HepG2 (cell line): Measurements from ENCODE around the gene LRRC45. TPM values are rescaled to one million over a fixed set of nuclear protein-coding genes. Genes with fewer than 3 reads are reported as not detected.

Source experiments
- ATAC-seq: fragments of 200-7000 bp; cut with Tn5 transposase; 3 replicates; pipeline ENCODE4 v1.9.1; 2020; ENCODE audit warnings: mild to moderate bottlenecking, moderate library complexity
- BruUV-seq: library from RNA; stranded (reverse); fragments of 400-500 nt; replicated peaks from 2 replicates; lab custom pipeline; 2021; lab: Mats Ljungman, UMichigan
- CTCF ChIA-PET: fragments of 300-600 bp; formaldehyde crosslinking; extraction: SDS; loops from one replicate; lab custom pipeline; 2021; ENCODE audit warnings: low total read pairs, inconsistent platforms, low intra/inter-chr PET ratio; lab: Yijun Ruan, JAX
- POLR2A ChIA-PET: fragments of 350-600 bp; sonication (Branson Sonifier 250); formaldehyde crosslinking; loops from one replicate; lab custom pipeline; 2020; ENCODE audit warnings: antibody characterized with exemption, inconsistent platforms; lab: Yijun Ruan, JAX
- DNase-seq: peaks from one replicate; pipeline ENCODE4 v3.0.0-alpha.2; 2015; ENCODE audit warnings: low spot score
- FAIRE-seq: peaks from 3 replicates; lab custom pipeline; 2011; peaks lifted over from hg19 to GRCh38; lab: Jason Lieb, UNC
- H2AFZ ChIP-seq: one replicate; pipeline ENCODE4 v1.6.1; 2011; ENCODE audit warnings: low read length, inconsistent platforms
- H3K27ac ChIP-seq: fragments of 300-600 bp; 3 replicates; pipeline ENCODE4 v1.8.0; 2011; ENCODE audit warnings: mixed run types, mild to moderate bottlenecking, mixed read lengths, low read length, inconsistent platforms; ENCODE audit not compliant: insufficient read depth; ENCODE audit errors: extremely low read length
- H3K27me3 ChIP-seq, 2 experiments: fragments of 200-600 bp in 1 of 2; 2 replicates in 1 of 2; 3 replicates in 1 of 2; pipeline versions ENCODE4 v1.6.0 to v1.8.0; 2011; ENCODE audit warnings: low read length in 2 of 2, mild to moderate bottlenecking in 2 of 2, moderate library complexity in 2 of 2, inconsistent platforms in 1 of 2; ENCODE audit not compliant: insufficient read depth in 2 of 2, control insufficient read depth in 1 of 2
- H3K36me3 ChIP-seq, 2 experiments: fragments of 200-600 bp in 1 of 2; replicated peaks in 1 of 2; 2 replicates in 1 of 2; 3 replicates in 1 of 2; pipeline versions ENCODE4 v1.5.1 to v1.8.0; 2011; ENCODE audit warnings: low read length in 2 of 2, inconsistent platforms in 1 of 2; ENCODE audit not compliant: insufficient read depth in 2 of 2, control insufficient read depth in 1 of 2
- H3K4me1 ChIP-seq: 2 replicates; pipeline ENCODE4 v1.5.1; 2012; ENCODE audit warnings: low read length, inconsistent platforms; ENCODE audit not compliant: insufficient read depth
- H3K4me2 ChIP-seq: 2 replicates; pipeline ENCODE4 v1.6.0; 2011; ENCODE audit warnings: low read depth, low read length, inconsistent platforms
- H3K4me3 ChIP-seq, 3 experiments: fragments of 200-600 bp in 1 of 3; sonication (generic), shearing (Covaris generic) in 1 of 3; replicated peaks in 1 of 3; 2 replicates each; pipeline ENCODE4 v1.5.1; 2011 to 2016; ENCODE audit warnings: low read length in 3 of 3, inconsistent platforms in 2 of 3, low read depth in 2 of 3, mild to moderate bottlenecking in 2 of 3, control low read depth in 1 of 3, mixed read lengths in 1 of 3; ENCODE audit not compliant: insufficient read depth in 1 of 3
- H3K79me2 ChIP-seq: one replicate; pipeline ENCODE4 v1.6.1; 2011; ENCODE audit warnings: low read length, inconsistent platforms; ENCODE audit not compliant: insufficient read depth
- H3K9ac ChIP-seq: 2 replicates; pipeline ENCODE4 v1.6.0; 2011; ENCODE audit warnings: mild to moderate bottlenecking, low read depth, low read length, inconsistent platforms; ENCODE audit not compliant: insufficient read depth
- H3K9me3 ChIP-seq: 2 replicates; pipeline ENCODE4 v1.5.1; 2012; ENCODE audit warnings: mild to moderate bottlenecking, low read length
- H4K20me1 ChIP-seq: 2 replicates; pipeline ENCODE4 v1.6.0; 2011; ENCODE audit warnings: inconsistent platforms, mild to moderate bottlenecking, low read length, moderate library complexity; ENCODE audit not compliant: insufficient read depth
- ARNT ChIP-seq: fragments of 450-650 bp; IDR thresholded peaks from 2 replicates; pipeline ENCODE4 v1.6.1; 2017
- FOXP4 ChIP-seq: sonication (generic); formaldehyde crosslinking; IDR thresholded peaks from 2 replicates; pipeline ENCODE4 v1.4.0; 2020; ENCODE audit warnings: missing genetic modification reagents
- HNRNPK ChIP-seq: fragments of 200-400 bp; formaldehyde crosslinking; IDR thresholded peaks from 2 replicates; pipeline ENCODE4 v1.6.1; 2018; ENCODE audit warnings: low read length, low read depth, moderate library complexity, mild to moderate bottlenecking; ENCODE audit not compliant: poor library complexity, severe bottlenecking
- ZFYVE20 ChIP-seq: sonication (generic); formaldehyde crosslinking; IDR thresholded peaks from 2 replicates; pipeline ENCODE4 v1.8.0; 2023; ENCODE audit warnings: low read depth, mild to moderate bottlenecking, moderate library complexity, missing genetic modification reagents, borderline replicate concordance
- ZNF687 ChIP-seq: sonication (generic); formaldehyde crosslinking; IDR thresholded peaks from 2 replicates; pipeline ENCODE4 v1.5.1; 2020; ENCODE audit warnings: mild to moderate bottlenecking, missing genetic modification reagents, moderate library complexity
- ZNF768 ChIP-seq: sonication (generic); formaldehyde crosslinking; IDR thresholded peaks from 2 replicates; pipeline ENCODE4 v1.4.0; 2020; ENCODE audit warnings: missing genetic modification reagents
- WGBS: methylation state at CpG from one replicate; pipeline ENCODE4 v1.1.6; 2017; ENCODE audit warnings: low lambda C conversion rate; 5-methylcytosine and 5-hydroxymethylcytosine counted together
- in situ Hi-C: cut with HindIII; loops from 2 replicates; pipeline ENCODE4 v1.10.0; 2017; ENCODE audit warnings: low pct_unique_long_range_greater_than_20kb; ENCODE audit not compliant: extremely low pct_ligation_motif_present
- intact Hi-C: fragments of 100-400 bp; cut with micrococcal nuclease; formaldehyde crosslinking; loops from one replicate; pipeline ENCODE4 v1.10.0; 2022; ENCODE audit not compliant: unreplicated experiment
- polyA plus RNA-seq, 8 experiments: library from polyadenylated mRNA; depleted of rRNA in 3 of 8; stranded (reverse) in 7 of 8; unstranded in 1 of 8; fragments of >200 nt; fragmentation: Illumina TruSeq in 4 of 8; extraction: Trizol in 4 of 8; gene quantifications; 2 replicates each; pipeline versions ENCODE4 v1.2.1 to v1.2.3, GENCODE V29; 2011 to 2016; ENCODE audit warnings: low read depth in 4 of 8, missing spikeins in 1 of 8, mixed read lengths in 1 of 8; ENCODE audit not compliant: insufficient read depth in 1 of 8
- total RNA-seq, 5 experiments: library from RNA; depleted of rRNA; stranded (reverse); fragments of >200 nt; fragmentation: Illumina TruSeq; extraction: Trizol; gene quantifications; 2 replicates each; pipeline ENCODE4 v1.2.3, GENCODE V29; 2016; ENCODE audit warnings: low read depth in 1 of 5

Gene LRRC45
- total and polyA plus RNA-seq, 2 of the 13 experiments (the other 11 are each of a cell fraction or from before 2014, with no cell fraction given): 11.6 to 48.1 TPM

GRCh38 chr17:82031303-82031884 lies 8.3 kb downstream of the LRRC45 start, which contains the start of gene RAC3:
RAC3 (plus strand) TSS chr17:82031678; CDS start chr17:82031762, 84 bp downstream.
- Histone ChIP-seq H3K27ac (no peak within 1 kb of the TSS), H3K79me2 (peaks cover 7% of the 10 kb centered on the region), H3K27me3 (no peaks in the 10 kb centered on the region), H2AFZ (no peak within 1 kb of the TSS), H3K4me1 (peaks cover 20% of the 10 kb centered on the region), H3K36me3 (peaks cover 15 to 22% of the 10 kb centered on the region in 2 experiments), H3K4me2 (peak within 1 kb of the TSS; percentile 39), H4K20me1 (peaks cover 12% of the 10 kb centered on the region), H3K9me3 (no peaks in the 10 kb centered on the region), H3K9ac (no peak within 1 kb of the TSS), H3K4me3 (peak within 1 kb of the TSS in 1 of 3 experiments; percentile 21; a peak in 1 of 6 replicates)
- no peak for ATAC-seq
- TF ChIP-seq ZFYVE20 (CRISPR knock-in tag) (no peak), ZNF768 (0 out of 2 replicates have a peak, but pooled peaks have one; percentile 11)
- no peak for DNase-seq
- BruUV-seq: no TSS peak
- FAIRE-seq: no peak
- in situ Hi-C loops: no loop called here
- ChIA-PET CTCF (interaction anchor here (2.3 kb wide), 1 partner anchor 123 kb away, joined by 9 read pairs; no protein-coding TSS in a partner anchor), POLR2A (interaction anchor here (1.0 to 1.4 kb wide), 2 partner anchors 8 to 71 kb away, joined by 3 read pairs; partner anchors contain the start of genes CENPX and LRRC45)
- intact Hi-C loops: no loop called here
- 94% methylated on average over 75 of the region's 96 CpGs for WGBS

- CTCF ChIA-PET: no interaction called here
- in situ Hi-C loops: no loop called here
- no peak for FAIRE-seq
- no peak for TF ChIP-seq ARNT
- TF ChIP-seq ZNF687 (CRISPR knock-in tag): peak; percentile 32
- TF ChIP-seq HNRNPK: peak; percentile 55
- TF ChIP-seq FOXP4 (CRISPR knock-in tag): no peak
Measured at GRCh38 chr17:82031885-82032627, 9.0 kb downstream of the LRRC45 start.

More at GRCh38 chr17:82031885-82032627, 9.0 kb downstream of the LRRC45 start:
- POLR2A ChIA-PET: interaction anchor here (1.0 to 6.2 kb wide), 4 partner anchors 9 to 70 kb away, joined by 3 to 112 read pairs (median 3); partner anchors contain the start of genes CENPX and LRRC45
- ATAC-seq (peak; percentile 2; the same call in 1 of the 3 replicates), DNase-seq (no peak)
- no peaks in the 10 kb centered on the region for H3K27me3 ChIP-seq
- H3K4me2 ChIP-seq: peak overlapping the region; percentile 39
- no TSS peak for BruUV-seq
- H4K20me1 ChIP-seq: peaks cover 19% of the 10 kb centered on the region
- no peak overlapping the region for H3K27ac ChIP-seq
- H3K9ac ChIP-seq: no peak overlapping the region
- H3K36me3 ChIP-seq: peaks cover 16 to 22% of the 10 kb centered on the region in 2 experiments
- WGBS: 87% methylated on average over 33 of the region's 59 CpGs
- peaks cover 13% of the 10 kb centered on the region for H3K79me2 ChIP-seq
- H3K4me3 ChIP-seq: peak overlapping the region in 1 of 3 experiments; percentile 21; a peak in 1 of 6 replicates
- H3K4me1 ChIP-seq: peaks cover 22% of the 10 kb centered on the region
- H2AFZ ChIP-seq: no peak overlapping the region
- H3K9me3 ChIP-seq: no peaks in the 10 kb centered on the region
- intact Hi-C loops: no loop called here
